ENCODE data around the gene COL1A1. TPM values are rescaled to one million over a fixed set of nuclear protein-coding genes. Genes with fewer than 3 reads are reported as not detected.

COL1A1 gene
- total RNA-seq, 4 donors from 2014 or later = 15.0 to 90.5 (median 25.8) TPM

GRCh38 chr17:50165066-50165465 is 36.4 kb downstream of the COL1A1 start:
- no peak for DNase-seq (ENCODE audit: low spot score in 2 of 2)
- intact Hi-C loops (cut with DNase I; ENCODE audit: low total_unique reads) = no loop called here

GRCh38 chr17:50164697-50164988 is 36.8 kb downstream of the COL1A1 start:
- intact Hi-C loops (cut with DNase I; ENCODE audit: low total_unique reads) = no loop called here
- no peak overlapping the region for H3K4me3 ChIP-seq (ENCODE audit: low read depth, poor library complexity, severe bottlenecking)
- 84 to 91% methylated on average over 2 of the region's 2 CpGs for WGBS, 2 donors
- DNase-seq (ENCODE audit: low spot score in 2 of 2) = no peak
- TF ChIP-seq CTCF (IDR thresholded peaks at IDR 0.05) = no peak
- no peak for TF ChIP-seq POLR2A (IDR thresholded peaks at IDR 0.05)

More at GRCh38 chr17:50165066-50165465, 36.4 kb downstream of the COL1A1 start:
- 72 to 73% methylated on average over 9 of the region's 9 CpGs for WGBS, 2 donors
- TF ChIP-seq POLR2A (IDR thresholded peaks at IDR 0.05) (no peak), CTCF (IDR thresholded peaks at IDR 0.05) (no peak)
- H3K4me3 ChIP-seq (ENCODE audit: low read depth, poor library complexity, severe bottlenecking) = no peak overlapping the region

GRCh38 chr17:50163843-50164696 is 37.4 kb downstream of the COL1A1 start:
- no peak overlapping the region for H3K4me3 ChIP-seq (ENCODE audit: low read depth, poor library complexity, severe bottlenecking)
- DNase-seq (ENCODE audit: low spot score in 2 of 2) = no peak
- intact Hi-C loops (cut with DNase I; ENCODE audit: low total_unique reads) = no loop called here
- 76 to 79% methylated on average over 11 of the region's 11 CpGs for WGBS, 2 donors
- no peak for TF ChIP-seq POLR2A (IDR thresholded peaks at IDR 0.05)
- TF ChIP-seq CTCF (IDR thresholded peaks at IDR 0.05) = no peak

- TF ChIP-seq CTCF (IDR thresholded peaks at IDR 0.05) (no peak), POLR2A (IDR thresholded peaks at IDR 0.05) (no peak)
- 77 to 79% methylated on average over 8 of the region's 8 CpGs for WGBS, 2 donors
- H3K4me3 ChIP-seq (ENCODE audit: low read depth, poor library complexity, severe bottlenecking) = no peak overlapping the region
- no peak for DNase-seq (ENCODE audit: low spot score in 2 of 2)
- intact Hi-C loops (cut with DNase I; ENCODE audit: low total_unique reads) = no loop called here
These were observed 38.8 kb downstream of the COL1A1 start for GRCh38 chr17:50162466-50163254.

- TF ChIP-seq POLR2A (IDR thresholded peaks at IDR 0.05) = no peak
- intact Hi-C loops (cut with DNase I; ENCODE audit: low total_unique reads) = no loop called here
- H3K4me3 ChIP-seq (ENCODE audit: low read depth, poor library complexity, severe bottlenecking) = no peak overlapping the region
- no peak for DNase-seq (ENCODE audit: low spot score in 2 of 2)
- WGBS, 2 donors = 44 to 46% methylated on average over 16 of the region's 16 CpGs
These were observed 39.5 kb downstream of the COL1A1 start for GRCh38 chr17:50161911-50162288.

Measured in lower leg skin (tissue), 4 donors.